ENCODE results near the gene WHRN.

WHRN gene

DNA sequence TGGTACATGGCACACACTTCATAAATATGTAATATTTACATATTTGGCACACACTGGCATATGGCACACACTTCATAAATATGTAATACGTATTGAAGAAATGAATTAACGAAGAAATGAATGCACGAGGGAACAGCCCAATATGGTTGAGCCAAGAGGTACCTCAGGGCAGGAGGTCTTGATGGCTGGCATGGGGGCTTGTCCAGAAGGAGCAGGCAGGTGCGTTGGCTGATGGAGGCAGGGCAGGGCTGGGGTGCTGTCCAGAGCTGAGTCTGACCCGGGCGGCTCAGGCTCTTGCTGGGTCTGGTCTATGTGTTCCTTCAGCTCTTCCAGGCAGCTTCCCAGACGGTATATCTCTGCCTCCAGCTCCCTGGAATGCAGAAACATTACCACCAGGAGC is 143.7 kb downstream of the WHRN start:
- DNase-seq = no peak

DNA sequence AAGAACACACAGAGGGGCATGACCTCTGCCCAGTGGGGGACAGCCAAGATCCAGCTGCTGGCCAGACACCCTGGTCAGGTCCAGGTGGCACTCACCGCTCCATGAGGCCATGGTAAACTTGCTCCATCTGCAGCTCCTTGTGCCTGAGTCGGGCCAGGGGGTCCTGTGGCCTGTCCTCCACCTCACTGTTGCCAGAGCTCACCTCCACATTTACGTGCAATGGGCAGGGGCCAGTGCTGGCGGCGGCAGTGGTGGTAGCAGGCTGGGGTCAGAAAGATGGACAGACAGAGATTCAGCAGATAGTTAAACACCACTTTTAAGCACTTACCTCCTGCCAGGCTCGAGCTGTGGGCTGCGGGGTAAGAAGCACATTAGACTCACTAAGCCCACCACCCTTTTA is 145.5 kb downstream of the WHRN start:
- DNase-seq = no peak

DNA sequence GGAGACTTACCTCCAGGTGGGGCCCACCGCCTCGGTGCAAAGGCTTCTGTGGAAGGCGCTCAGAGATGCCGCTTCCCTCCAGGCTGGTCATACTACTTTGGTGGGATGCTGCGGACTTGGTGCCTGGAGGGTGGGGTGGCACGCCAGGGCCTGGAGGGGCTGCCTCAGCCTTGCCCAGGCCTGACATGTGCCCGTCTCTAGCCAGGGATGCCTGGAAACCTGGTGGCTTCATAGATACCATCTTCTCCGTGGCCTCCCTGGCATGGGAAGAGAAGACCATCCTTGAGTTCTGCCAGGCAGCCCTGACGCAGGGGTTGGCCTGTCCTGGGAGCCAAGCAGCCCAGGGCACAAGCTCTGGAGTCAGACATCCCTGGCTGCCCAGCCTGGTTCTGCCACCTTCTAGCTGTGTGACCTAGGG is 147.4 kb downstream of the WHRN start:
- no peak for DNase-seq

DNA sequence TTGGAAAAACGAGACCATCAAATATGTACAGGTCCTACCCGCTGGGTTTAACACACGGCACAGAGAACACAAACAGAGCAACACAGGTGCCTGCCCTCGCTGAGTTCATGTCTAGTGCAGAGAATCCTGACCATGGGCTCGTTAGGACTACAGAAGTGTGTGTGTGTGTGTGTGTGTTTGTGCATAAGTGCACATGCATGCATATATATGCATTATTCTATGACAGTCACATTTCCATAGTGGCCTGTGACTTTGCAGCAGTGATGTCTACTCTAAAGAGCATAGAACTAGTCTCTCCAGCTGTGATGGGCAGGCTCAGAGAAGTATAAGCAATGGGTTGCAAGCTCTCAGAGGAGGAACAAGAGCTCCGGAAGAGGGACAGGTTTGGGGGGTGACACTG is 147.9 kb downstream of the WHRN start:
- no peak for DNase-seq

DNA sequence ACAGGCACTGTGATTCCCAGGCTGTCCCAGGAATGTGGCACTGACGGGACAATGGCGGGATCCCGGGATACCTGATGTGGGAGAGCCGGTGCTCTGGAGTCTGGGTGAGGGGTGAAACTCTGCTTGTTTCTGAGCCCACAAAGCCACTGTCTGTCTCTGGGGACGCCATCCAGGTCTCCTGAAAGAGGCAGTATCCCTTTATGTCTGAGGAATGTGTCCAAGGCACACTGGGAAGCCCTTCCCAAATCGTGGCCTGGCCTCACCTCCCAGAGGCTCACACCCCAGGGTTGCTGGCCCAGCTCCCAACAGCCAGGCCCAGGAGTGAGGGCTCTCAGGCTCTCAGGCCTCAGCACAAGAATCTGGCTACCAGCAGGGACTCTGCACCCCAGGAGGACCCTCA is 148.5 kb downstream of the WHRN start:
- no peak for DNase-seq

DNA sequence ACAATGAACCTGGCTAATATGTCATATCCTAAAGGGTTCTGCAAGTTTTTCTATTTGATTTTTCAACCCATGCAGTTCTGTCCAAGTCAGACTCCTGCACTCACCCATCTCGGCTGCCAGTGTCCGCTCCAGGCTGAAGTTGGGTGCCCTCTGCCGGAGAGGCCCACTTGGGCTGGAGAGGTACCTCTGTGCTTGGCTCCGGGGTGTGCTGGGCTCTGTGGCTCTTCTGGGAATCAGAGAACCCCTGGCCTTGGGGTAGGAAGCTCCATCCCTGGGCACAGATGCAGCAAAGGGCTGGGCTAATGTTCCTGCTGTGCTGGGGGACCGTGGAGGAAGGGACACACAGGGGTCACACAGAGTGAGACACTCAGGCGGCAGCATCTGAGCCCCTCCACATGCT is 149.5 kb downstream of the WHRN start:
- DNase-seq = no peak
